Omental fat pad (tissue), 4 donors: ENCODE results near the gene RNASE8. TPM values are rescaled to one million over a fixed set of nuclear protein-coding genes. Genes with fewer than 3 reads are reported as not detected.

ENCODE experiments used
- ATAC-seq: fragments of 150-250 bp; one replicate; pipeline ENCODE4 v1.9.1; 2016; ENCODE audit warnings: mild to moderate bottlenecking, moderate library complexity; ENCODE audit not compliant: low FRiP score
- DNase-seq: peaks from one replicate; pipeline ENCODE4 v3.0.0-alpha.2; 2019; ENCODE audit warnings: low spot score
- CTCF ChIP-seq, 3 donors: fragments of 450-650 bp; IDR thresholded peaks; one replicate each; pipeline ENCODE4 v1.5.1; 2016 to 2017; ENCODE audit warnings: antibody characterized with exemption in 3 of 3, mild to moderate bottlenecking in 3 of 3, moderate library complexity in 2 of 3
- total RNA-seq, 4 donors: library from RNA; depleted of rRNA; stranded (reverse); fragments of >200 nt; gene quantifications; one replicate each; pipeline ENCODE4 v1.1.0, GENCODE V29; 2016

RNASE8 gene
- total RNA-seq, 4 donors from 2014 or later: not detected

- ATAC-seq: no peak
- no peak for TF ChIP-seq CTCF (IDR thresholded peaks at IDR 0.05)
- no peak for DNase-seq
Observed at GRCh38 chr14:21053184-21054122, 4.2 kb upstream of the RNASE8 start.

GRCh38 chr14:21054123-21054767 lies 3.4 kb upstream of the RNASE8 start:
- ATAC-seq: no peak
- TF ChIP-seq CTCF (IDR thresholded peaks at IDR 0.05): no peak
- DNase-seq: no peak

- no peak for TF ChIP-seq CTCF (IDR thresholded peaks at IDR 0.05)
- ATAC-seq: no peak
- DNase-seq: no peak
Observed at GRCh38 chr14:21054768-21055145, 2.9 kb upstream of the RNASE8 start.

- DNase-seq (no peak), ATAC-seq (no peak)
- TF ChIP-seq CTCF (IDR thresholded peaks at IDR 0.05): no peak
Observed at GRCh38 chr14:21055432-21056117, 2.0 kb upstream of the RNASE8 start.

- DNase-seq: no peak
- TF ChIP-seq CTCF (IDR thresholded peaks at IDR 0.05): no peak
- ATAC-seq: no peak
Observed at GRCh38 chr14:21056520-21057163, 980 bp upstream of the RNASE8 start.

GRCh38 chr14:21058903-21059302 lies 1.3 kb downstream of the RNASE8 start:
- TF ChIP-seq CTCF (IDR thresholded peaks at IDR 0.05): no peak
- ATAC-seq (no peak), DNase-seq (no peak)
